AG20443 (cell line): ENCODE data around the gene GFRAL.

Experiments
- DNase-seq: peaks from one replicate; pipeline ENCODE4 v3.0.0; 2012; ENCODE audit warnings: low spot score, mixed read lengths

GFRAL gene

DNA sequence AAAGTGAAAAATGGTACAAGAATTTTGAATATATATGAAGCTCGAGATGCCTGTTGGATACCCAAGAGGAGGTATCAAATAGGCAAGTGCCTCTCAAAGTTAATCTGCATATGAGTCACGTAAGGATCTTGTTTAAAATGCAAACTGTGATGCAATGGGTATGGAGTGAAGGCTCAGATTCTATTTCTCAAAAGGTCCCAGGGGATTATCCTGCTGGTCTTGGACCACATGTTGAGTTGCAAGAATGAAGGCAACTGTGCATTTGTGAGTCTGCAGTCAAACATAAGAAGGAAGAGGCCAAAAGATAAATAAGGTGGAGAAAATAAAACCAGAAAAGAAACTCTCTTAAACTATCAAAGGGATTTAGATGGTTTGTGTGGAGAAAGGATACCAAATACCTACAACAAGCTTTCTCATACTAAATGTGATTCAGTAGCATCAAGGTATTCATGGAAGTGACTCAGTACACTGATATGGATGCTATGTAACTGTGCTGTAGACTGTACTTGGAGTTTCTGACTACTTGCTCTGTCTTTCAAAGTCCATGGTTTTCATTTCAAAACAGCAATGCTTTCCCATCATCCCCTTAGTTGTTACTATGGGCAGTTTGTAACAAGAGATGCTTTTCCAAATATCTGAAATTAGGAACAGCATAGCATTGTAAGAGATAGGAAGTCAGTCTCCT, 106.3 kb downstream of the GFRAL start:
- DNase-seq = no peak

DNA sequence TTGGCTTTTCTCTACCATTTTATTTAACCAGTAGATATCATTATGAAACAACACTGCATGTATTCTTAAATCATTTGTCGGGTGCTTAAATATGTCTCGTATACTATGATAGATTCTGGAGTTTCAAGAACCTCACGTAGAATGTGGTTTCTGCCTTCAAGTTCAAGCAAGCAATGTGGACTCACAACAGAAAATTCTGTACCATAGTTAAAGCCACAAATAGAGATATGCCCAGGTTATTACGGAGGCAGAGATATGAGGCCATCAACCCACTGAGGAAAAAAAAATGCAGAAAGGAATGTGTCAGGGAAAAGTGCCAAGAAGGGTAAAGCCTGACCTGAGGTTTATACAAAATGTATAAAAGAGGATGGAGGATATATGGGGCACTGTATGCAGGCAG, 109.9 kb downstream of the GFRAL start:
- DNase-seq = no peak

DNA sequence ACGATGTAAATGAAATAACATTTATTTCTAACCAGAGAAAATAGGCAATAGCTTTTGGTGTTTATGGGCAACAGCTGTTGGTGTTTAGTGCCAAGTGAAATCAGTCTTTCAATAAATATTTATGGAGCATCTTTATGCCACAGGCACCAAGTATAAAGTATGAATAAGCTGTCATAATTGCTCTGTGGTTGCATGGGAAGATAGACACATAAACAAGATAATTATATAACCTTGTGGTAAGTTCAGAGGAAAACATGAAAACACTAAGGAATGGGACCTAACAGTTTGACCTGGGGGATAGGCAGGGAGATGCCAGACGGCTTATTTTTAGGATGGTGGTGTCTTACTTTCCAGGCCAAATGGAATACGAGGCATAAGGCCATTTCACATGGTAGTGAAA, 110.9 kb downstream of the GFRAL start:
- DNase-seq = no peak

DNA sequence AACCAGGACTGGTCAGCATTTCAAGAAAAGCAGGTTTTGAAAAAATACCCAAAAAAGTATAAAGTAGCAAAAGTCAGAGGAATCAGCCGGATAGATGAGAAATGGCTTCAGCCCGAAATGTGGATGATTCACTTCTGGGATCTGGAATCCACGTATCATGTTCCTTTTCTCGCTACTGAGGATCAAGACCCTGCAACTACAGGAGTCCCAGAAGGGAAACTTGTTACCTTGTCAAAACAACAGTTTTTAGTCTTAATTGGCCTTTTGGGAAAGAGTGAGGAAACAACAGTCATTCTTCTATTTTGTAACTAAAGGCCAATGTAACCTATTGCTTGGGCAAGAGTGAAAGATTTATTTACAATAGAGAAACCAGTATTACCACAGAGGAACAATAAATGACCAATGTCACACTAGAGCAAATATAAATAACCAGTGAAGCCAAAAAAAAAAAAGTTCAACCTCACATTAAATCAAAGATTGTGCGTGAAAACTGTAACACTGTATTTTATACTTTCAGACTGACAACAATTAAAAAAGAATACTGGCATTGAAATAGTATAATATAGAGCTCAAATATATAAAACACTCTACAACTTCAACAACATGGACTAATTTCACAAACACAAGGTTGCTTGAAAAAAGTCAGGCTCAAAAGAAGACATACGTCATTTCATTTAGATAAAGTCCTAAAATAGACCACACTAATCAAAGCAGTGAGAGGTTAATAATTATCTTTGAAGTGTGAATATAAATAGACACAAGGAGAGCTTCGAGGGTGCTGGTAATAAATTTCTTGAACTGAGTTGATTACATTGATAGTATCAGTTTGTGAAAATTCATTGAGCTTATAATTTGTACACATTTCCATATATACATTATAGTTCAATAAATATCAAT, 116.2 kb downstream of the GFRAL start:
- no peak for DNase-seq

DNA sequence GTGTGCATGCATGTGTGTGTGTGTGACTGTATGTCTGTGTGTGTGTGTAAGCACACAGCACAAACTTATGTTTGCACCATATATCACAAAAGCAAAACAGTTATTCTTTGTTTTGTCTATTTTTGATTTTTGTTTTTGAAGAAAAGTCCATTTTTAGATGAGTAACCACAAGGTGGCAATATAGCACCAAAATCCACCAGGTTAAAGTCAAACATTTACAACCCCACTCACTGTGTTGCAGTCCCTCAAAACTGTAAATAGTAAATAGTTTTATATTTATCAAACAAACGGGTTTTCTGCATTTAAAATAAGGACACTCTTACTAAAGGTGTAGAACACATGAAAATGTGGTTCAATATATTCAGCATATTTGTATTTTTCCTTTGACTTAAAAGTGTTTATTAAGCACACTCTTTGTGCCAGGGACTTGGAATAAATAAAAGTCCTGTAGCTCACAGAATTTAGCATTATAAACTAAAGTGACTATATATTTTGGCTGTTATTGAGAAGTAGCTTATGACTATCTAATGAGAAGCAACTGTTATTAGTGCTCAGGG, 118.5 kb downstream of the GFRAL start:
- DNase-seq = peak; percentile 18

DNA sequence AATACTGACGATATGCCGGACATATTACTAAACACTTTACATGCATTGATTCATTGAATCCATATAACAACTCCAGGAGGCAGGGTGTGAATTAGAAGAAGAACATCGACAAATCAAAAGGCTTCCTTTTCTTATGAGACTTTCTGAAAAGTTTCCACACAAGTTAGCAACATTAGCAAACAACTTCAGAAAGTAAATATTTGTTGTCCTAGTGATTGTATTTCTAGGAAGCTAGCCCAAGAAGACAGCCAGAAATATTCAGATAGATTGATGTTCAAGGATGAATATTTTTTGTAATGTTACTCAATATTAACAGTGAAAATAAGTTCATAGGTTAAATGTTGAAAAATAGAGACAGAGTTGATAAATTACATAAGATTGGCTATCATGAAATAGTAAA, 120.6 kb downstream of the GFRAL start:
- DNase-seq = no peak

DNA sequence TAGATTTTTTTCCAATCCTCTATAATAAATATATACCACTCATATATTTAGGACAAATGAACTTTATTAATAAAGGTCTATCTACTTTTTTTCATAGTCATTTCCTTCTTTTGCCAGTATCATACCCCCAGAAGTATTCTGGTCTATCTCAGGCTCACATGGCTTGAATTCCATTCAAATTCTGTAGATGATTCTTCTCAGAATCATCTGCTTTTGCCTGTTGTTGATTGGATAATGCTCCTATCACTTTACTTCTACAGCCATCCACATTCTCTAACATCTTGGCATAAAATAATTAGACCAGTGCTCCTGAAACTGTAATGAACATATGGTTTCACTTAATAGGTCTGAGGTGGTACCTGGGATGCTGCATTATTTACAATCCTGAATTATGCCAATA, 121.2 kb downstream of the GFRAL start:
- no peak for DNase-seq

DNA sequence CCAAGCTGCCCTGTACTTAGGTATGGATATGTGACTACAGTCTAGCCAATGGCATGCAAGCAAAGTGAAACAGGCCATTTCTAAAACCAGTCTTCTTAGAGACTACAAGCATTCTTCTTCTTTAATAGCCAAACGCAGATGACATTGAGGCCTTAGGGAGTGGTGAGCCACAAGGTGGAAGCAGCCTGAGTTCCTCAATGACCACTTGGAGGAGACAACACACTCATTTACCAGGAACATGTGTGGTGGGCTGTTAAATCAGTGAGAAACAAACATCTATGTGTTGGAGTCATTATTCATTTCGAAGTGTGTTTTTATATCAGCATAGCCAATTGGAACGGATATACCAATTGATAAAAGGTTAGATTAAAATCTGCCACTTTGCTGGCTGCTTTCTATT, 122.0 kb downstream of the GFRAL start:
- DNase-seq = no peak

DNA sequence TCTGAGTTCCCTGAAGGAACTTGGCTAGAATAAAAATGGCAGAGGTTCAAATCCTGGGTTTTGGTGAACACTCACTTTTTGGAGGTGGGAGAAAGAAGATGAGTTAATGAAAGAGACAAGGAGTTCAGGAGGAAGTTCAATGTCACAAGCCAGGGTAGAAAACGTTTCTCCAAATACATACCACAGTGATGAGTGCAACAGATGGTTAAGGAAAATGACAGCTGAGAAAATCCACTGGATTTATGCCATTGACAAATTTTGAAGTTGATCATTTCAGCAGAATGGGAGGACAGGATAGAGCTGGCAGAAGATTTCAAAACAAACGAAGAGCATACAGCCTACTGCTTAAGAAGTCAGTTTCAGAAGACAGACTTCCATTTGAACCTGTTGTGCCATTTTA, 122.7 kb downstream of the GFRAL start:
- no peak for DNase-seq
